ENCODE data around the gene PAQR5.

Gene PAQR5

GRCh38 chr15:69451951-69452691, 153.4 kb downstream of the PAQR5 start:
- Histone ChIP-seq H3K36me3 (ENCODE audit: control insufficient read depth, insufficient read depth, low read length) (peaks cover 25% of the 10 kb centered on the region), H3K27me3 (replicated peaks; ENCODE audit: control insufficient read depth, insufficient read depth, low read length, poor library complexity, severe bottlenecking) (no peaks in the 10 kb centered on the region), H3K4me3 (ENCODE audit: insufficient read depth, low read depth, low read length, poor library complexity, severe bottlenecking) (peak overlapping the region; percentile 97), H3K27ac (ENCODE audit: insufficient read depth, low read length, poor library complexity, severe bottlenecking) (peak overlapping the region; percentile 95), H3K9me3 (ENCODE audit: control insufficient read depth, low read length) (no peaks in the 10 kb centered on the region), H3K4me1 (ENCODE audit: control insufficient read depth, insufficient read depth, low read length, poor library complexity, severe bottlenecking) (peaks cover 14% of the 10 kb centered on the region)
- no peak for DNase-seq

- H3K27me3 ChIP-seq (replicated peaks; ENCODE audit: control insufficient read depth, insufficient read depth, low read length, poor library complexity, severe bottlenecking) = no peaks in the 10 kb centered on the region
- peak; percentile 92 to 93 (median 93) for DNase-seq
- peaks cover 14% of the 10 kb centered on the region for H3K4me1 ChIP-seq (ENCODE audit: control insufficient read depth, insufficient read depth, low read length, poor library complexity, severe bottlenecking)
- H3K27ac ChIP-seq (ENCODE audit: insufficient read depth, low read length, poor library complexity, severe bottlenecking) = peak within 1 kb of the TSS; percentile 95
- H3K4me3 ChIP-seq (ENCODE audit: insufficient read depth, low read depth, low read length, poor library complexity, severe bottlenecking) = peak within 1 kb of the TSS; percentile 97
- H3K9me3 ChIP-seq (ENCODE audit: control insufficient read depth, low read length) = no peaks in the 10 kb centered on the region
- H3K36me3 ChIP-seq (ENCODE audit: control insufficient read depth, insufficient read depth, low read length) = peaks cover 25% of the 10 kb centered on the region
Measured at GRCh38 chr15:69452692-69453521, 154.2 kb downstream of the PAQR5 start, which contains the start of gene RPLP1. TSS of gene RPLP1 (plus strand) at chr15:69452818. CDS start at chr15:69452949, 131 bp downstream.

GRCh38 chr15:69454953-69455352, 156.2 kb downstream of the PAQR5 start:
- no peak for DNase-seq
- Histone ChIP-seq H3K4me1 (ENCODE audit: control insufficient read depth, insufficient read depth, low read length, poor library complexity, severe bottlenecking) (peaks cover 14% of the 10 kb centered on the region), H3K4me3 (ENCODE audit: insufficient read depth, low read depth, low read length, poor library complexity, severe bottlenecking) (no peak overlapping the region), H3K9me3 (ENCODE audit: control insufficient read depth, low read length) (no peaks in the 10 kb centered on the region), H3K36me3 (ENCODE audit: control insufficient read depth, insufficient read depth, low read length) (peaks cover 25% of the 10 kb centered on the region), H3K27ac (ENCODE audit: insufficient read depth, low read length, poor library complexity, severe bottlenecking) (no peak overlapping the region), H3K27me3 (replicated peaks; ENCODE audit: control insufficient read depth, insufficient read depth, low read length, poor library complexity, severe bottlenecking) (no peaks in the 10 kb centered on the region)

- Histone ChIP-seq H3K36me3 (ENCODE audit: control insufficient read depth, insufficient read depth, low read length) (peaks cover 25% of the 10 kb centered on the region), H3K4me1 (ENCODE audit: control insufficient read depth, insufficient read depth, low read length, poor library complexity, severe bottlenecking) (peaks cover 14% of the 10 kb centered on the region)
Measured at GRCh38 chr15:69456208-69457166, 157.8 kb downstream of the PAQR5 start.

More at GRCh38 chr15:69456208-69457166, 157.8 kb downstream of the PAQR5 start:
- Histone ChIP-seq H3K27me3 (replicated peaks; ENCODE audit: control insufficient read depth, insufficient read depth, low read length, poor library complexity, severe bottlenecking) (no peaks in the 10 kb centered on the region), H3K27ac (ENCODE audit: insufficient read depth, low read length, poor library complexity, severe bottlenecking) (no peak overlapping the region), H3K4me3 (ENCODE audit: insufficient read depth, low read depth, low read length, poor library complexity, severe bottlenecking) (no peak overlapping the region), H3K9me3 (ENCODE audit: control insufficient read depth, low read length) (no peaks in the 10 kb centered on the region)
- DNase-seq = no peak
